GM12891 (cell line): ENCODE data around the gene FUOM.

Source experiments
- POLR2A ChIP-seq: IDR thresholded peaks from 2 replicates; pipeline ENCODE4 v1.6.1; 2011; ENCODE audit warnings: low read depth, low read length, control low read depth
- POLR2AphosphoS5 ChIP-seq: IDR thresholded peaks from 2 replicates; pipeline ENCODE4 v1.6.1; 2011; ENCODE audit warnings: low read depth, low read length, control low read depth
- POU2F2 ChIP-seq: IDR thresholded peaks from 2 replicates; pipeline ENCODE4 v1.6.1; 2011; ENCODE audit warnings: low read depth, mild to moderate bottlenecking, control low read depth, low read length, moderate library complexity
- TAF1 ChIP-seq: IDR thresholded peaks from 2 replicates; pipeline ENCODE4 v1.6.1; 2011; ENCODE audit warnings: low read depth, low read length, control low read depth

- TF ChIP-seq POLR2A (peak; percentile 19; the same call in 1 of the 2 replicates), TAF1 (no peak), POLR2AphosphoS5 (no peak), POU2F2 (0 out of 2 replicates have a peak, but pooled peaks have one; percentile 13)
Observed at GRCh38 chr10:133361773-133362441, 4.1 kb upstream of the FUOM start.
